Neuronal stem cell (in vitro differentiated cells): ENCODE results near the gene CDK14.

Experiments
- DNase-seq: peaks from one replicate; pipeline ENCODE4 v3.0.0-alpha.2; 2013; ENCODE audit warnings: low spot score
- H2AFZ ChIP-seq: one replicate; pipeline ENCODE4 v1.6.1; 2013; ENCODE audit warnings: mild to moderate bottlenecking, low read length, inconsistent platforms
- H2AK5ac ChIP-seq: 2 replicates; pipeline ENCODE4 v1.6.1; 2013; ENCODE audit warnings: low read depth, mild to moderate bottlenecking, inconsistent platforms, low read length, moderate library complexity, mixed read lengths
- H2BK120ac ChIP-seq: 2 replicates; pipeline ENCODE4 v1.6.1; 2013; ENCODE audit warnings: low read depth, mild to moderate bottlenecking, inconsistent platforms, low read length, moderate library complexity, mixed read lengths
- H2BK12ac ChIP-seq: one replicate; pipeline ENCODE4 v1.6.1; 2013; ENCODE audit warnings: low read length, inconsistent platforms
- H2BK15ac ChIP-seq: 2 replicates; pipeline ENCODE4 v1.6.1; 2013; ENCODE audit warnings: mild to moderate bottlenecking, low read length, inconsistent platforms, mixed read lengths
- H2BK5ac ChIP-seq: one replicate; pipeline ENCODE4 v1.6.1; 2013; ENCODE audit warnings: inconsistent platforms, mild to moderate bottlenecking, low read length, moderate library complexity
- H3K14ac ChIP-seq: one replicate; pipeline ENCODE4 v1.6.1; 2013; ENCODE audit warnings: low read length, inconsistent platforms
- H3K18ac ChIP-seq: 2 replicates; pipeline ENCODE4 v1.6.1; 2013; ENCODE audit warnings: low read length, inconsistent platforms
- H3K23ac ChIP-seq: 2 replicates; pipeline ENCODE4 v1.6.1; 2013; ENCODE audit warnings: low read depth, mild to moderate bottlenecking, mixed read lengths, low read length, inconsistent platforms; ENCODE audit not compliant: poor library complexity
- H3K27ac ChIP-seq: replicated peaks from 3 replicates; pipeline ENCODE4 v1.5.1; 2013; ENCODE audit warnings: low read length, inconsistent platforms
- H3K27me3 ChIP-seq, 3 experiments: 2 replicates each; pipeline ENCODE4 v1.6.1; 2013; ENCODE audit warnings: low read length in 3 of 3, mild to moderate bottlenecking in 2 of 3, inconsistent platforms in 1 of 3, low read depth in 1 of 3, mixed read lengths in 1 of 3, moderate library complexity in 1 of 3; ENCODE audit not compliant: control insufficient read depth in 3 of 3, insufficient read depth in 3 of 3
- H3K36me3 ChIP-seq, 2 donors: replicated peaks in 1 of 2; 2 replicates each; pipeline ENCODE4 v1.6.1; 2013; ENCODE audit warnings: low read length in 2 of 2; ENCODE audit not compliant: control insufficient read depth in 2 of 2, insufficient read depth in 2 of 2
- H3K4ac ChIP-seq: 2 replicates; pipeline ENCODE4 v1.6.1; 2013; ENCODE audit warnings: inconsistent platforms, mild to moderate bottlenecking, low read length, moderate library complexity
- H3K4me1 ChIP-seq, 2 donors: 1 replicate in 1 of 2; 2 replicates in 1 of 2; pipeline ENCODE4 v1.6.1; 2013; ENCODE audit warnings: low read length in 2 of 2, low read depth in 1 of 2; ENCODE audit not compliant: control insufficient read depth in 2 of 2, insufficient read depth in 1 of 2
- H3K4me2 ChIP-seq: one replicate; pipeline ENCODE4 v1.6.1; 2013; ENCODE audit warnings: mild to moderate bottlenecking, low read length, inconsistent platforms; ENCODE audit not compliant: insufficient read depth, poor library complexity, severe bottlenecking
- H3K4me3 ChIP-seq, 2 donors: 2 replicates each; pipeline ENCODE4 v1.5.1; 2013; ENCODE audit warnings: low read length in 2 of 2, mild to moderate bottlenecking in 2 of 2, inconsistent platforms in 1 of 2, moderate library complexity in 1 of 2
- H3K79me1 ChIP-seq: one replicate; pipeline ENCODE4 v1.6.1; 2013; ENCODE audit warnings: low read depth, mild to moderate bottlenecking, inconsistent platforms, low read length, moderate library complexity
- H3K9ac ChIP-seq: one replicate; pipeline ENCODE4 v1.6.1; 2013; ENCODE audit warnings: mild to moderate bottlenecking, low read depth, low read length, inconsistent platforms; ENCODE audit not compliant: poor library complexity
- H3K9me3 ChIP-seq, 2 donors: replicated peaks in 1 of 2; 2 replicates each; pipeline versions ENCODE3 to v1.6.1; 2013; ENCODE audit warnings: low read length in 2 of 2, mild to moderate bottlenecking in 2 of 2, inconsistent platforms in 1 of 2, low read depth in 1 of 2, mixed read lengths in 1 of 2, moderate library complexity in 1 of 2; ENCODE audit not compliant: control insufficient read depth in 2 of 2, insufficient read depth in 1 of 2
- H4K8ac ChIP-seq: one replicate; pipeline ENCODE4 v1.6.1; 2013; ENCODE audit warnings: low read depth, mild to moderate bottlenecking, inconsistent platforms, low read length, moderate library complexity
- H4K91ac ChIP-seq: one replicate; pipeline ENCODE4 v1.6.1; 2013; ENCODE audit warnings: low read length, low read depth, mild to moderate bottlenecking, inconsistent platforms; ENCODE audit not compliant: poor library complexity
- WGBS, 2 donors: extraction: QIAGEN DNeasy Blood & Tissue Kit; methylation state at CpG; one replicate each; pipeline ENCODE4 v1.1.7; 2013; ENCODE audit warnings: missing lambda C conversion rate in 2 of 2, mixed read lengths in 1 of 2; ENCODE audit not compliant: insufficient read length in 2 of 2, insufficient replicate concordance in 1 of 2; ENCODE audit errors: extremely low coverage in 2 of 2; 5-methylcytosine and 5-hydroxymethylcytosine counted together

The CDK14 gene

DNA sequence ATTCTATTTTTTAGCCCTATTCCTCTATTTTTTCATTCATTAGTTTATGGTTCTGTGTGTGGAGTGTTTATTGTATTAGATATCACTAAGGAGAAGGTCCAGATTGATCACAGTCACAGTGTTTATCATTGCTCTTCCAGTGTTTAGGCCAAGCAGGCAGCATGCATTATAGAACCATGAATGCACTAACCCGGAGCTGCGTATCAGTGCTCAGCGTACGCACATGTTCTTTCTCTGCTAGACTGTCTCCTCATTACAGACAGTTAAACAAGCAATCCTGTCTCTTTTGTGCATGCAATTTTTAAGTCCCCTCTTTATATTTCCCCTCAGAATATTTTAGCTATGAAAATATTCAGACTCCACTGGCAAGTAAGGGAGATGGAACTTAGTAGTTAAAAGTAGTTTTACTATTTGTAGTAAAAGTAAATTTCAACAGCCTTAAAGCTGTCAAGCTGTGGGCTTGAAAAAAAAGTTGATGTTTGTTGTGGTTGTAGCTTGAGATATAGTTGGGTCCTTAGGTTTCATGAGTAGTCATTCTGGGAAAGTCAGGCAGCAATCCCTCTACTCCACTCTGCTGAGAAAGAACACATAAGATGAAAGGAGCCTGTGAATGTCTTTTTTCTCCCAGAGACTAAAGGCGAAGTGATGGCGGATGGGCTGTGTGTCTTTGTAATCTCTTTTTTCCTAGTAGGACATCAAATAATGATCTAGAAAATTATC lies 260.4 kb downstream of the CDK14 start:
- Histone ChIP-seq H4K8ac (no peak overlapping the region), H3K4me1 (peaks cover 4% of the 10 kb centered on the region in 2 donors), H2BK15ac (no peak overlapping the region), H3K18ac (no peak overlapping the region), H3K36me3 (peaks cover 0 to 1% of the 10 kb centered on the region in 2 donors), H3K4ac (no peak overlapping the region), H3K4me2 (no peak overlapping the region), H2BK12ac (no peak overlapping the region), H3K27me3 (no peaks in the 10 kb centered on the region), H3K9me3 (no peaks in the 10 kb centered on the region), H3K79me1 (peaks cover 2% of the 10 kb centered on the region), H3K9ac (no peak overlapping the region), H2BK120ac (no peak overlapping the region), H2AK5ac (no peak overlapping the region), H4K91ac (no peak overlapping the region), H3K27ac (no peak overlapping the region), H3K14ac (no peak overlapping the region), H3K23ac (no peak overlapping the region), H2BK5ac (no peak overlapping the region), H2AFZ (no peak overlapping the region), H3K4me3 (no peak overlapping the region)
- no peak for DNase-seq
- WGBS, 2 donors: no CpG with 5 or more reads among the region's 6 CpGs

DNA sequence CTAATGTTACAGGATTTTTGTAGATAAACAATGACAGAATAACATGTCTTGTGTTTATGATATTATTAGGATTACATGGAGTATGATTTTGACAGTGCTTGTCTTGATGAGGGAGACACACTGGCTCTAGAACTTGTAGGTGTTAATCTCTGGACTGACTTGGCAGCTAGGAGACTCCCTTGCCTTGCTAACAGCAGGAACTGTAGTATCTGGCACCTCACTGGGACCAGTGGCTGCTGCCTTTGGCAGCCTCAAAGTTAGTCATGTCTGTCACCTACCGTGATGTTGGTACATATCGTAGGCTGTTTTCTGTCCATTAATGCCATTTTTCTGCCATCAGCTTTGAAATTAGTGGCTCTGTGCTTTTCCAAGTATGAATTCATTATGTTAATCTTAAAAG lies 261.5 kb downstream of the CDK14 start:
- H2BK15ac ChIP-seq: no peak overlapping the region
- H4K8ac ChIP-seq: no peak overlapping the region
- no CpG with 5 or more reads among the region's 2 CpGs for WGBS, 2 donors
- H3K4me3 ChIP-seq: no peak overlapping the region
- no peak overlapping the region for H2BK120ac ChIP-seq
- H3K9me3 ChIP-seq: no peaks in the 10 kb centered on the region
- no peak for DNase-seq
- no peak overlapping the region for H3K4ac ChIP-seq
- no peak overlapping the region for H3K23ac ChIP-seq
- H2BK12ac ChIP-seq: no peak overlapping the region
- H3K18ac ChIP-seq: no peak overlapping the region
- H3K4me2 ChIP-seq: no peak overlapping the region
- no peak overlapping the region for H2AK5ac ChIP-seq
- H3K4me1 ChIP-seq: peaks cover 4% of the 10 kb centered on the region in 2 donors
- H3K14ac ChIP-seq: no peak overlapping the region
- no peak overlapping the region for H3K27ac ChIP-seq
- no peaks in the 10 kb centered on the region for H3K27me3 ChIP-seq
- no peak overlapping the region for H4K91ac ChIP-seq
- peaks cover 0 to 1% of the 10 kb centered on the region in 2 donors for H3K36me3 ChIP-seq
- H3K79me1 ChIP-seq: peaks cover 2% of the 10 kb centered on the region
- H3K9ac ChIP-seq: no peak overlapping the region
- H2AFZ ChIP-seq: no peak overlapping the region
- H2BK5ac ChIP-seq: no peak overlapping the region

DNA sequence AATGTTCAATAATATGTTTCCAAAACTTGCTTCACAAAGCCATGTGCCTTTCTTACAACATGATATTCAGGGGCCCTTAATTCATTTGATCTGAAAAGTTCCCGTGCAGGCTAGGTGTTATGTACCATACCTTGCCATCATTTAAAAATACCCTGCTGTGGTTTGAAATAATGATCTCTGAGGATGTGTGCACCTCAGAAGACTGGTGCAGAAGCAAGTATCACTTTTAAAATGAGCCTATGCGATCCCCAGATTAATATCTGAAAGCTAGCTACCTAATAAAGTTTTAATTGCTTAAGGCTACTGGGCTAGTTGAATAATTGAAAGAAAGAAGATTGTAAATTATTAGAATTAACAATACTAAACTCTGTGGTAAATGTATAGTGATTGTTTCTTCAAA lies 262.4 kb downstream of the CDK14 start:
- no peaks in the 10 kb centered on the region for H3K27me3 ChIP-seq
- no peak overlapping the region for H3K4ac ChIP-seq
- H3K14ac ChIP-seq: no peak overlapping the region
- no peak overlapping the region for H3K9ac ChIP-seq
- no peaks in the 10 kb centered on the region for H3K9me3 ChIP-seq
- H2AFZ ChIP-seq: no peak overlapping the region
- no peak for DNase-seq
- no CpG with 5 or more reads among the region's 2 CpGs for WGBS, 2 donors
- H2BK12ac ChIP-seq: no peak overlapping the region
- no peak overlapping the region for H4K91ac ChIP-seq
- no peak overlapping the region for H3K23ac ChIP-seq
- H2BK5ac ChIP-seq: no peak overlapping the region
- no peaks in the 10 kb centered on the region for H3K79me1 ChIP-seq
- peaks cover 4% of the 10 kb centered on the region in 2 donors for H3K4me1 ChIP-seq
- H3K27ac ChIP-seq: no peak overlapping the region
- no peak overlapping the region for H2AK5ac ChIP-seq
- H3K36me3 ChIP-seq: peaks cover 0 to 1% of the 10 kb centered on the region in 2 donors
- H2BK120ac ChIP-seq: no peak overlapping the region
- H3K4me3 ChIP-seq: no peak overlapping the region
- H3K4me2 ChIP-seq: no peak overlapping the region
- H4K8ac ChIP-seq: no peak overlapping the region
- no peak overlapping the region for H3K18ac ChIP-seq
- no peak overlapping the region for H2BK15ac ChIP-seq

DNA sequence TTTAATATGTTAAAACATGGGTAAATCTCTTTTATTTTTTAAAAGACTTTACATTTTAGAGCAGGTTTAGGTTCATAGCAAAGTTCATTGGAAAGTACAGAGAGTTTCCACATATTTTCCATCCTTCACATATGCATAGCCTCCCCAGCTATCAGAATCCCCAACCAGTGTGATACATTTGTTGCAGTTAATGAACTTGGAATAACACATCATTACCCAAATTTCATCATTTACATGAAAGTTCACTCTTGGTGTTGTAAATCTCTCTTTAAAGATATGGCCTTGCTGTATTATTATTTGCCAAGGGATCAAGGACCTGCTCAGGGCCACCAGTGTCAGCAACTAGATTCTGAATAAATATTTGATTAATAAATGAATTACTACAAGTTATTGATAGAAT lies 263.4 kb downstream of the CDK14 start:
- H3K9ac ChIP-seq: no peak overlapping the region
- no peaks in the 10 kb centered on the region for H3K27me3 ChIP-seq
- peaks cover 4% of the 10 kb centered on the region in 2 donors for H3K4me1 ChIP-seq
- no peak overlapping the region for H3K18ac ChIP-seq
- no peak overlapping the region for H4K91ac ChIP-seq
- H3K14ac ChIP-seq: no peak overlapping the region
- no peaks in the 10 kb centered on the region for H3K79me1 ChIP-seq
- H4K8ac ChIP-seq: no peak overlapping the region
- peaks cover 0 to 1% of the 10 kb centered on the region in 2 donors for H3K36me3 ChIP-seq
- no peak overlapping the region for H3K4me3 ChIP-seq
- DNase-seq: no peak
- no peaks in the 10 kb centered on the region for H3K9me3 ChIP-seq
- no peak overlapping the region for H3K4ac ChIP-seq
- no peak overlapping the region for H2AK5ac ChIP-seq
- H2BK120ac ChIP-seq: no peak overlapping the region
- no peak overlapping the region for H2BK5ac ChIP-seq
- no peak overlapping the region for H3K27ac ChIP-seq
- no peak overlapping the region for H3K4me2 ChIP-seq
- H2AFZ ChIP-seq: no peak overlapping the region
- no peak overlapping the region for H3K23ac ChIP-seq
- H2BK12ac ChIP-seq: no peak overlapping the region
- H2BK15ac ChIP-seq: no peak overlapping the region
